NCI-H345 (cell line): ENCODE results near the gene DHX32.
"Not testable (repeated sequence)": the region's sequence is repeated elsewhere in the genome, so short reads cannot be mapped to it uniquely, and the experiment has no call there.

Source experiments
- DNase-seq: peaks from one replicate; lab custom pipeline; 2025; lab: John Stamatoyannopoulos, UW

Gene DHX32, protein sequence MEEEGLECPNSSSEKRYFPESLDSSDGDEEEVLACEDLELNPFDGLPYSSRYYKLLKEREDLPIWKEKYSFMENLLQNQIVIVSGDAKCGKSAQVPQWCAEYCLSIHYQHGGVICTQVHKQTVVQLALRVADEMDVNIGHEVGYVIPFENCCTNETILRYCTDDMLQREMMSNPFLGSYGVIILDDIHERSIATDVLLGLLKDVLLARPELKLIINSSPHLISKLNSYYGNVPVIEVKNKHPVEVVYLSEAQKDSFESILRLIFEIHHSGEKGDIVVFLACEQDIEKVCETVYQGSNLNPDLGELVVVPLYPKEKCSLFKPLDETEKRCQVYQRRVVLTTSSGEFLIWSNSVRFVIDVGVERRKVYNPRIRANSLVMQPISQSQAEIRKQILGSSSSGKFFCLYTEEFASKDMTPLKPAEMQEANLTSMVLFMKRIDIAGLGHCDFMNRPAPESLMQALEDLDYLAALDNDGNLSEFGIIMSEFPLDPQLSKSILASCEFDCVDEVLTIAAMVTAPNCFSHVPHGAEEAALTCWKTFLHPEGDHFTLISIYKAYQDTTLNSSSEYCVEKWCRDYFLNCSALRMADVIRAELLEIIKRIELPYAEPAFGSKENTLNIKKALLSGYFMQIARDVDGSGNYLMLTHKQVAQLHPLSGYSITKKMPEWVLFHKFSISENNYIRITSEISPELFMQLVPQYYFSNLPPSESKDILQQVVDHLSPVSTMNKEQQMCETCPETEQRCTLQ

DNA sequence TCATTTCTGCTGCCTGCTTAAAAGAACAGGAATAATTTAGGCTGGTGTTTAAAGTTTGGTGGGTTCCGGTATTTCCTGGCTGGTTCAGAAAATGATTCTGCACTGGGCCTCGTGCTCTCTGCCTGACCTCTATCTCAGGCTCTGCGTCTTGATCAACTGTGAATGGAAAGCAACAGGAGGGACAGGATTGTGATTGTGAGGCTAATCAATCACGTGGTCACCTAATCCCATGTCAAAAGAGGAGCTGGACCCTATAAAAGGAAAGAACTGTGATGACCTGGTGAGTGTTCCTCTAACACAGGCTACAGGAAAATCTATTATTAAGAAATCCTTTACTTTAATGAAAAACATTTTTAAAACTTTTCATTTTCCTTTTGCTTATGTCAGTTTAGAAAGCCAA lies at the start of gene DHX32:
DHX32 (minus strand) TSS at position 101 of the 400 bp plus-strand sequence. CDS start 468 bp downstream, outside the sequence.
- no peak for DNase-seq

DNA sequence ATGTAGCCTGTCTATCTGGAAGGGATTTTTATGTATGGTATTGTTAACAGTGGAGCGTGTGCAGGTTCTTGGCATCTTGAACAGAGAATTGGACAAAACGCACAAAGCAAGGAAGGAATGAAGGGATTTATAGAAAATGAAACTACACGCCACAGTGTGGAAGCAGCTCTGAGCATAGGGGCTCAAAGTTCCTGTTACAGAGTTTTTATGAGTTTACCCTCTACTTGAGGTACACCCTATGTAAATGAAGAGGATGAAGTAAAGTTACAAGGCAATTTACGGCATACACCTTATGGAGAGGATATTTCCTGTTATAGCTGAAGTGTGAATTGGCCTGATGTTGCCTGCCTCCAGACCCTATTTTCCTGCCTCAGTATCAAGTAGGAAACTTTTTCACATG lies 48.5 kb upstream of the DHX32 start:
- DNase-seq = no peak

DNA sequence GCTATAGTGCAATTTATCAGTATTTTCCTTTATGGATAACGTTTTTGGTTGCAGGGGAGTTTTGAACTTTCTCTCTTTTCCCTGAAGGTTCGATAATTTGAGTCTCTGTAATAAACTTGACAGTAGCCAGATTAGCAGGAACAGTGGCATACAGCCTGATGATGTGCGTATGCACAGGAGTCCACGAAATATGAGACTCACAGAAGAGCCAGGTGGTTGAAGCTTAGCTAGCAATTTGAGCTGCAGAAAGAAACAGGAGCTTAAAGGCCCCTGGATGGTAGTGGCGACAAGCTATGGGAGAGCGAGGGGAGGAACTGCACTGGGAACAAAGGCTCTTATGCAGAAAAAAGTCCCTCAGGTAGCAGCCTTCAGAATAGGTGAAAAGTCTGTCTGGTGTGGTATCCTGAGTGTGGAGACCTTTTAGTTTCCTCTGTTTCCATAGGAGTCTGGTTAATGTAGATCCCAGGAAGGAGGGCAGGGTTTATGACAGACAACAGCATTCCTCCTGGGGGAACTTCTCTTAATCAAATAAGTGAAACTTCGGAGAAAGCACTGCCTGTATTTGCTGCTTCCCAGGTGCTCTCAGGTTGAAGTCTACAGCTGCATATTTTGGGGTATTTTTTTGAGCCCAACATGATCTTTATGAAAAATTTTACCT lies 48.0 kb upstream of the DHX32 start:
- DNase-seq = no peak

DNA sequence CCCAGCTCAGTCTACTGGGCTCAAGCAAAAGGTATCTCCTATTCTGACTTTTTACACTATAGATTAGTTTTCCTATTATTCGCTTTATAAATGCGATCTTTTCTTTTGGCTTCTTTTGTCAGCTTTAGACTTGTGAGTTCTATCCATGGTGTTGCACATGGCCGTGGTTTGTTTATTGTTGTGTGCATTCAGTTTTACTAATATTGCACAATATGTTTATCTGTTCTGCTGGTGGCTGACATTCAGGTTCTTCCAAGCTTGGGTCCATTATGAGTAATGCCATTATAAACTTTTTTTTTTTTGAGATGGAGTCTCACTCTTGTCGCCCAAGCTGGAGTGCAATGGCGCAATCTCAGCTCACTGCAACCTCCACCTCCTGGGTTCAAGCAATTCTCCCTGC lies 46.2 kb upstream of the DHX32 start:
- DNase-seq = not testable (repeated sequence)

DNA sequence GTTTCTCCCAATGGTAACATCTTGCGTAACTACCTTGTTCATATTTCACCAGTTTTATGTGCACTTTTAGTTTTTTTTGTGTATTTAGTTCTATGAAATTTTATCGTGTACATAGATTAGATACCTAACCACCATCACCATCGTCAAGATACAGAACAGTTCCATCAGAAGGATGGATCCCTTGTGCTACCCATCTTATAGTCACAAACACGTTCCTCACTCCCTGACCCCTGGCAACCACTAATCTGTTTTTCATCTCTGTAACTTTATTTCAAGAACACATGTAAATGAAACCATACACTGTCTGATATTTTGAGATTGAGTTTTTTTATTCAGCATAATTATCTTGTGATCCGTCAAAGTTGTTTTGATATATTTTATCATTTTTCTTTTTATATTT lies 45.2 kb upstream of the DHX32 start:
- no peak for DNase-seq

DNA sequence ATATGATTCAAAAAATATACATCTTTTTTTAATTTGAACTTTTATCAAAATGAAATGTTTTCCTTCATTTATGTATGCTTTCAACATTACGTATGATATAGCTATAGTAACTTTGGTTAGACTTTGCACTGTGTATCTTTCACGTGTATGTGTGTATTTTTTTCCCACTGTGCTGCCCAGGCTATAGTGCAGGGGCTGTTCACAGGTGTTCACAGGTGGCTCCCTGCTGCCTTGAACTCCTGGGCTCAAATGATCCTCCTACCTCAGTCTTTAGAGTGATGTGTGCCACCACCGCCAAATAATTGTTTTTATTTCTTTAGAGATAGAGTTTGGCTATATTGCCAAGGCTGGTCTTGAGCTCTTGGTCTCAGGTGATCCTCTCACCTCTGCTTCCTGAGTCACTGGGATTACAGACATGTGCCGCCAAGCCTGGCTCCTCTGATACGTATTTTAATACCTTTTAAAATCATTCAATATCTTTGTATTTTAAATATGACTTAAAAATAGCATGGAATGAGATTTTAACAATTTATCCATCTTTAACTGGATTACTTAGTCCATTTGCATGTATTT lies 44.3 kb upstream of the DHX32 start:
- no peak for DNase-seq

DNA sequence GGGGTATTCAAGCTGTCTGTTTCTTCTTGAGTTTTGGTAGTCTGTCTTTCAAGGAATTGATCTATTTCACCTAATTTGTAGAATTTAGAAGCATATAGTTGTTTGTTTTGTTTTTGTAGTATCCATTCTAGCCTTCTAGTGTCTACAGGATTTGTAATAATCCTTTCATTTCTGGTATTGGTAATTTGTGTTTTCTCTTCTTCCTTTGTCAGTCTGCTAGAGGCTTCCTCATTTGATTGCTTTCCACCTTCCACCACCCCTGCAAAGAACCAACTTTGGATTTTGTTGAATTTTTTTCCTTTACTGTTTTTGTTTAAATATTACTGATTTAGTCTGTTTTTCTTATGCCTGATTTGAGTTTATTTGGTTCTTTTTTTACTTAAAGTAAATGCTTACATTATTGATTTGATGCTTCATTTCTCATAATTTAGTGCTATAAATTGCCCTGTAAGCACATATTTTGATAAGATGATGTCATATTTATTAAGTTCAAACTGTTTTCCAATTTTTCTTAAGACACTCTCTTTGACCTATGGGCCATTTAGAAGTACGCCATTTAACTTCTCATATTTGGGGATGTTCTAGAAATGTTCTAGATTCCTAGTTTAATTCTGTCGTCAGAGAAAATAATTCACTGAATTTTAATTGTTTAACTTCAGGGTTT lies 40.7 kb upstream of the DHX32 start:
- DNase-seq = not testable (repeated sequence)

DNA sequence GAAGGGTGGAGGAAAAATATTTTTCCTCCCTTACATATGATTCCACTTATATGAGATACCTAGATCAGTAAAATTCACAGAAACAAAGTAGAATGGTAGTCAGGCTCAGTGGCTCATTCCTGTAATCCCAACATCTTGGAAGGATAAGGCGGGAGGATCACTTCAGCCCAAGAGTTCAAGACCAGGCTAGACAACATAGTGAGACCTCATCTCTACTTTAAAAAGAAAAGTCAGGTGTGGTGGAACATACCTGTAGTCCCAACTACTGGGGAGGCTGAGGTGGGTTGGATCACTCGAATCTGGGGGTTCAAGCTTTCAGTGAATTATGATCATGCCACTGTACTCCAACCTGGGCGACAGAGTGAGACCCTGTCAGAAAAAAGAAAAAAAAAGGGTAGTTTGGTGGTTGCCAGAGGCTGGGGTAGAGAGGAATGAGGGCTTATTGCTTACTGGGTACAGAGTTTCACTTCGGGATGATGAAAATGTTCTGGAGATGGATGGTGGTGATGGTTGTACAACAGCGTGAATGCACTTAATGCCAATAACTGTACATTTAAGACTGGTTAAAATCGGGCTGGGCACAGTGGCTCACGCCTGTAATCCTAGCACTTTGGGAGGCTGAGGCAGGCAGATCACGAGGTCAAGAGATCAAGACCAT lies 36.7 kb upstream of the DHX32 start:
- not testable (repeated sequence) for DNase-seq

DNA sequence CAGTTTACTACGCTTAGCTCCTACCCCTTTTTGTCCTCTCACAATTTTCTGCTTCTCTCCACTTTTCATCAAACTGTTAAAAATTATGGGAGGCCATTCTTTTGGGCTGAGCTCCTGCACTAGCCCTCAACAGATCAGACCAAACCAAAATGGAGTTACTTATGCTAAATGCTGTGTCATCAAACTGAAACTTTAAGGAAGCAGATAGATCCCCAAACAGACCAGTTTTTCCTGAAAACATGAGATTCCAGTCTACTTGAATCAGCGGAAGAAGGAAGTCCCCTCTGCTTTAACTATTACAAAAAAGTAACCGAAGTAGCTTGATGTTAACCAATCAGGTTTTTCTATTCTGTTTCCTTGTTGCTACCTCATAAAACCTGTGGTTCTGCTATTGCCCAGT lies 35.9 kb upstream of the DHX32 start:
- DNase-seq = no peak

DNA sequence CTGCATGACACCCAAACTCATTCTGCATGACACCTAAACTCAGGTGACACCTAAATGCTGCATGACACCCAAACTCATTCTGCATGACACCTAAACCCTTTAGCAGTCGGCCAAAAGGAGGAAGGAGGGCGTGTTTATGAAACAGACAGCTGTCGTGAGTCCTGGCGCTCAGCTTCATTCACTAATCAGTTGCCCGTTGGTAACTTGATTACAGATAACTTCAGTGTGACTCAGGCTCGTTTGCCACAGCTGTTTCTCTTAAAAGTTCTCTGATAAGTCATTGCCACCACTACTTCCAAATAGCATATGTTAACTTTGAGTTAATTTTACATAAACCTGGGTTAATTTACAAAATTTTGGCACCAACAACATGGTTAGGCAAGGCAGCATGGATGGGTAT lies 32.2 kb upstream of the DHX32 start:
- not testable (repeated sequence) for DNase-seq

DNA sequence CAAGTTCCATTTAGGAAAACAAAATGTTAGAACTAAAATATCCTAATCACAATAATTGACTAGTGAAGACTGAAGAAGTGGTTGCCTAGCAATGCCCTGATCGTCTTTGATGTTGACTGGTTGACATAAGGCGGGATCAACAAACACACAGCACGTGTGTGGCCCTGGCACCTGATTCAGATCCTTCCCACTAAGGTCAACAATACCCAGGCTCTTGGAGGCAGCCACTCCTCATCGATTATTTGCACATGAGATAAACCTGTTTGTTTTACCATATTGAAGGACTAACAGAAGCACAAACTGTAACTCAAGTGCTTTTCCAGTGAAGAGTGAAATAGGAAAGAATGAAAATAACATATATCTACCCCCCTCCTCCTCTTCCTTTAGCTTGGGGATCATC lies 30.9 kb upstream of the DHX32 start:
- peak; percentile 80 for DNase-seq

DNA sequence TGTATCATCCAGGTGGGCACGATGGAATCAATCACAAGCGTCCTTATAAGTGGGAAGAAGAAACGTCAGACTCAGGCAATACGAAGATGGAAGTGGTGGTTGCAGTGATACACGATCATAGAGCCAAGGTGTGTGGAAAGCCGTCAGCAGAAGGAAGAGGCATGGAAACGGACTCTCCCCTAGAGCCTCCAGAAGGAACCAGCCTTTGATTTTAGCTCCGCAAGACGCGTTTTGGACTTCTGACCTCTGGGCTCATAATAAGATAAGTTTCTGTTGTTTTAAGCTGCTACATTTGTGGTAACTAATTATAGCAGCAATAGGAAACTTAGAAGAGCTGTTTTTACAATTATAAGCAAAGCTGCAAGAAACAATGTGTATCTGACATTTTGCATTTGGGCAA lies 30.1 kb upstream of the DHX32 start:
- DNase-seq = no peak

DNA sequence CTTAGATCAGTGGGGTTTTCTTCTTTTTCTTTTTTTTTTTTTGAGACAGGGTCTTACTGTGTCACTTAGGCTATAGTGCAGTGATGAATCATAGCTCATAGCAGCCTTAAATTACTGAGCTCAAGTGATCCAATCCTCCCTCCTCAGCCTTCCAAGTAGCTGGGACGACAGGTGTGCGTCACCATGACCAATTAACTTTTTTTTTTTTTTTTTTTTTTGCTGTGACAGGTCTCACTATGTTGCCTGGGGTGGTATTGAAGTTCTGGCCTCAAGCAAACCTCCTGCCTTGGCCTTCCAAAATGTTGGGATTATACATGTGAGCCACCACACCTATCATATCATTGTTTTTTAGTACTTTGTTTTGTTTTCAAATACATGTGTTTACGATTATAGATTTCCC lies 28.4 kb upstream of the DHX32 start:
- DNase-seq = not testable (repeated sequence)

DNA sequence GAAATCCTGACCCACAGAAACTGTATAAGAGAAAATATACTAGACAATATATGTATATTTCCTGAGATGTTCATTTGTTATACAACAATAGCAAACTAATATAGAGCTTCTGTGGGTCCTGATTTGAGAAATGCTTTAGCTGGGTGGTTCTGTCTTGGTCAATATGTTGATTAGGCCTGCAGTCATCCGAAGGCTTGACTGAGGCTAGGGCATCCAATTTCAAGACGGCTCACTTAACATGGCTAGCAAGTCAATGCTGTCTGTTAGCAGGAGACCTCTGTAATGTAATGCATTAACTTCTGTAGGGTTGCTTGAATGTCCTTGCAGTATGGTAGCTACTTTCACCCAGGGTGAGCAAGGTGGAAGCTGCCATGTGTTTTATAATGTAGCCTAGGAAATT lies 27.7 kb upstream of the DHX32 start:
- not testable (repeated sequence) for DNase-seq

DNA sequence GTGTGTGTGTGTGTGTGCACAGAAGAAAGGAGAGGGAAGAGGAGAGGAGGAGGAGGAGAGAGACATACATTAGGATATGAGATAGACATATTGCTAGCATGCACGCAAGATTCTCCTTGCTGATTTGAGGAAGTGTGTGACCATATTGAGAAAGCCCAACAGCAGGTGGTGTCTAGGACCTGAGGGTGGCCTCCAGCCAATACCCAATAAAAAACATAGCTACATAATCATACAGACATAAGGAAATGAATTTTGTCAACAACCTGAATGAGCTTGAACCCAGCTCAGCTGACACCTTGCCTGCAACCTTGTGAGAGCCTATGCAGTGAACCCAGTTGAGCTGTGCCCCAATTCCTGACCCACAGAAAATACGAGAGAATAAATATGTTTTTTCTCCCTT lies 26.5 kb upstream of the DHX32 start:
- not testable (repeated sequence) for DNase-seq

DNA sequence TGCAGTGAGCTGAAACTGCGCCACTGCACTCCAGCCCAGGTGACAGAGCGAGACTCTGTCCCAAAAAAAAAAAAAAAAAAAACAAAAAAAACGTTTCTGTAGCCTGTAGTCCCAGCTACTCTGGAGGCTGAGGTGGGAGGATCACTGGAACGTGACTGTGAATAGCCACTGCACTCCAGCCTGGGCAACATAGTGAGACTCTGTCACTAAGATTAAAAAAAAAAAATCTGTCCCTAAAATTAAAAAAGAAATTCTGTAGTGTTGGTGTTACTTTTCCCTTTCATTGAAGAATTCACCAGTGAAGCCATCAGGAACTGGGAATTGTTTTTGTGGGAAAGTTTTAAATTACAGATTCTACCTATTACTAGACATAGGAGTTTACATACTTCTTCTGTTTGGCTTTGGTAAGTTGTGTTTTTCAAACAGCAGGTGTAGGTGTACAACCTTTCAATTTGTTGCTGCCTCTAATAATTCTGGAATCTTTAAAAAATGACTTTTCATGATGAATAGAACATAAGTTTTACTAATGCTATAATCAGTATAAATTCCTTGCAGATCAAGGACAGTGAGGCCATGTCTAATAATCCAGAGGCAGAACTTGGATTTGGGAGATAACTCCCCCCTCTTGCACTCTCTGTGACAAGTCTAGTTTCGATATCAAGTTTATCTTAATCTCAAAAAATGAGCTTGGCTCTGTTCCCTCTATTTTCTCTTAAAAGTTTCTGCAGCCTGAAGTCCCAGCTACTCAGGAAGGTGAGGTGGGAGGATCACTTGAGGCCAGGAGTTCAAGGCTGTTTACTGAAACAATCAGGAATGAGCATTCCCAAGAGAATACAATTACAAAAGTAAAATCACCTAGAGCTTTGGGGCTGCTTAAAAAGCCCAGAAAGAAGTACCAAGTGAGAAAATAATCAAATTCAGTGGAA lies 24.2 kb upstream of the DHX32 start:
- DNase-seq = not testable (repeated sequence)

DNA sequence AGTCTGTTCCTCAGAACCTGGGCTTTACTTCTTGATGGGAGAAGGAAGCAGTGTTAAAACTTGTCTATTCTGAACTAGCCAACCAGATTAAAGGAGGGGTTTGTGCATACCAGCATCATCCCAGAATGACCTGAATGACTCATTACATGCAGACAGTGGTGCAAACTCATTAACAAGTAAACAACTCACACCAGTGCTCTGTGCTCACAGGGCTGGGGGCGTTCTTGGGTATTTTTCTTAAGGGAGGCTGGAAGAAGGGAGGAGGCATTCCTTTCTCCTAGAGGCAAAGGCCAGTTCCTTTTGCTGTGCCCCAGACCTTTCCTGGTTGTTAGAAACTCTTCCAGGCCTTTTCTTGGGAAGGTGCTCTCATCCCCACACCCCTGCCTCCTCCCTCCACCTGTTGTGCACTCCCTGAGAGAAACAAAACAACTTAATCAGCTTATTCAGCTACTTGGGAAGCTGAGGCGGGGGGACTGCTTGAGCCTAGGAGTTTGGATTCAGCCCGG lies 22.1 kb upstream of the DHX32 start:
- not testable (repeated sequence) for DNase-seq

DNA sequence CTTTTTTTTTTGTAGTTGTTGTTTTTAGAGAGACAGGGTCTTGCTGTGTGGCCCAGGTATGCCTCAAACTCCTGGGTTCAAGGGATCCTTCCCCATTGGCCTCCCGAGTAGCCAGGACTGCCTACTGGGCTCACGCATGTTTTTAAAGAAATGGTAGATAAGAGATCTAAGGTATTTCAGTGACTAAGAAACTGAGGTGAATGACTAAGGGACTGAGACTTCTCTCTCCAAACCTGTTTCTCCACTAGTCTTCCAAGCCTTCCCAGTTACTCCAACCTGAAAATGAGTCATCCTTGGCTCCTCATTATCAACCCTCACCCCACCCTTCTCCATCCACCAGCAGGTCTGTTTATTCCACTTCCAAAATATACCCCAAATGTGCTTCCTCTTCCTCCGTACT lies 19.9 kb upstream of the DHX32 start:
- not testable (repeated sequence) for DNase-seq

DNA sequence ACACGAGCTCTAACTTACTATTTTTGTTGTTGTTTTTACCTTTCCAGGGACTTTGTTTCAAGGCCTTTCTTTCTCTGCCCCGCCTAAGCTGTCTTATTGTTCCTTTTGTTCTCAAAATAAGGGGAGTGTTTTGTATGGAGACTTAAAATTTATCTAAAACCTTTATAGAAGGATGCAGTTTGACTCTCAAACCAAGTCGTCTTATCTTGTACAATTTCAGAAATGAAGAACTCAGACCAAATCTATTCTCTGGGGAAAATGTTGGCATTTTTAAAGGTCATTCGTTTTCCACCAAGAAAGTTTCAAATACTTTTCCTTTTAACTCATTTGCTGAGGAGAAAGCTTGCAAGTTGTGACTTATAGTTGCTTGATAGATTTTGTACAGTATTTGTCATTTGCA lies 16.2 kb upstream of the DHX32 start:
- DNase-seq = not testable (repeated sequence)
